OCI-LY3 (cell line): ENCODE data around the gene TEX14.
"Not testable (repeated sequence)": the region's sequence is repeated elsewhere in the genome, so short reads cannot be mapped to it uniquely, and the experiment has no call there.

Experiments
- EZH2phosphoT487 ChIP-seq: fragments of 200-600 bp; shearing (Covaris generic); IDR thresholded peaks from 2 replicates; pipeline ENCODE4 v1.6.1; 2018; ENCODE audit warnings: antibody characterized with exemption, mixed run types, low read depth
- TF ChIP-seq, protein P1 (sequence below): fragments of 200-600, 300-600 bp; sonication (generic); IDR thresholded peaks from 2 replicates; pipeline ENCODE4 v1.5.1; 2014; ENCODE audit warnings: antibody characterized with exemption, low read length, low read depth

DNA sequence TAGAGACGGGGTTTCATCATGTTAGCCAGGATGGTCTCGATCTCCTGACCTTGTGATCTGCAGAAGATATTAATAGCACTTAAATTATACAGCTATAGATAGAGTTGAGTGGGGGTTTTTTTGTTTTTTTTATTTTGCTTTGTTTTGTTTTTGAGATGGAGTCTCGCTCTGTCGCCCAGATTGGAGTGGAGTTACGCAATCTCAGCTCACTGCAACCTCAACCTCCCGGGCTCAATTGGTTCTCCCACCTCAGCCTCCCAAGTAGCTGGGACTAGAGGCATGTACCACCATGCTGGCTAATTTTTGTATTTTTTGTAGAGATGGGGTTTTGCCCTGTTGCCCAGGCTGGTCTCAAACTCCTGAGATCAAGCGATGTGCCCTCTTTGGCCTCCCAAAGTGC, 1.8 kb downstream of the TEX14 start:
- TF ChIP-seq, protein P1, sequence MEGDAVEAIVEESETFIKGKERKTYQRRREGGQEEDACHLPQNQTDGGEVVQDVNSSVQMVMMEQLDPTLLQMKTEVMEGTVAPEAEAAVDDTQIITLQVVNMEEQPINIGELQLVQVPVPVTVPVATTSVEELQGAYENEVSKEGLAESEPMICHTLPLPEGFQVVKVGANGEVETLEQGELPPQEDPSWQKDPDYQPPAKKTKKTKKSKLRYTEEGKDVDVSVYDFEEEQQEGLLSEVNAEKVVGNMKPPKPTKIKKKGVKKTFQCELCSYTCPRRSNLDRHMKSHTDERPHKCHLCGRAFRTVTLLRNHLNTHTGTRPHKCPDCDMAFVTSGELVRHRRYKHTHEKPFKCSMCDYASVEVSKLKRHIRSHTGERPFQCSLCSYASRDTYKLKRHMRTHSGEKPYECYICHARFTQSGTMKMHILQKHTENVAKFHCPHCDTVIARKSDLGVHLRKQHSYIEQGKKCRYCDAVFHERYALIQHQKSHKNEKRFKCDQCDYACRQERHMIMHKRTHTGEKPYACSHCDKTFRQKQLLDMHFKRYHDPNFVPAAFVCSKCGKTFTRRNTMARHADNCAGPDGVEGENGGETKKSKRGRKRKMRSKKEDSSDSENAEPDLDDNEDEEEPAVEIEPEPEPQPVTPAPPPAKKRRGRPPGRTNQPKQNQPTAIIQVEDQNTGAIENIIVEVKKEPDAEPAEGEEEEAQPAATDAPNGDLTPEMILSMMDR, result not testable (repeated sequence)
- TF ChIP-seq EZH2phosphoT487, result not testable (repeated sequence)
